Hepatocyte (in vitro differentiated cells): Measurements from ENCODE around the gene CLSTN1.

ENCODE experiments used
- EZH2phosphoT487 ChIP-seq: fragments of 200-600 bp; sonication (generic); IDR thresholded peaks from one replicate; pipeline ENCODE4 v1.6.1; 2018; ENCODE audit warnings: antibody characterized with exemption, mild to moderate bottlenecking, low read depth, moderate library complexity; ENCODE audit not compliant: unreplicated experiment, severe bottlenecking
- TF ChIP-seq, protein P1 (sequence below): fragments of 200-600 bp; sonication (generic); IDR thresholded peaks from 2 replicates; pipeline ENCODE4 v1.5.1; 2016; ENCODE audit warnings: antibody characterized with exemption, mild to moderate bottlenecking; ENCODE audit not compliant: poor library complexity

DNA sequence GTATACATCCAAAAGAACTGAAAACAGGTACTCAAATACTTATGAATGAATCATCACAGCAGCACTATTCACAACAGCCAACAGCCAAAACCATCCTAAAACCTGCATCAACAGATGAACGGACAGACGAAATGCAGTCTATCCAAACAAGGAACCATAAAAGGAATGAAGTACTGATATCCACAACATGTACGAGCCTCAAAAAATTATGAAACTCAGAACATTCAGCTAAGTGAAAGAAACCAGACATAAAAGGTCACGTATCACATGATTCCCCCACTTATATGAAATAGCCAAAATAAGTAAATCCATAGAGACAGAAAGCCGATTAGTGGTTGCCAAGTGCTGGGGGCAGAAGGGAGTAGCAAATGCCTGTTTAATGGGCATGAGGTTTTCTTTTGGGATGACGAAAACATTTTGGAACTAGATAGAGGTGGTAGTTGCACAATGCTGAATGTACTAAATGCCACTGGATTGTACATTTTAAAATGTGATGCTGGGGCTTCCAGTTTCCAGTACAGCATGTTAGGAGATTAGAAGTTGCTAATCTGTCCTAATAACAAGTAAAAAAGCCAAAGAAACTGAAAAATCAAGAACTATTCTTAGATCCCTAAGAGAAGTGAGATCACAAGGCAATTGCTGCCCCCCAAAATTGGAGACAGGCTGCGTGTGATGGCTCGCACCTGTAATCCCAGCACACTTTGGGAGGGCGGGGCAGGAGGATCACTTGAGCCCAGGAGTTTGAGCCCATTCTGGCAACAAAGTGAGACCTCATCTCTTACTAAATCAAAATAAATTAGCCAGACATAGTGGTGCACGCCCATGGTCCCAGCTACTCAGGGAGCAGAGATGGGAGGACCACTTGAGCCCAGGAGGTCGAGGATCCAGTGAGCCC lies 25.3 kb downstream of the CLSTN1 start:
- TF ChIP-seq, protein P1, sequence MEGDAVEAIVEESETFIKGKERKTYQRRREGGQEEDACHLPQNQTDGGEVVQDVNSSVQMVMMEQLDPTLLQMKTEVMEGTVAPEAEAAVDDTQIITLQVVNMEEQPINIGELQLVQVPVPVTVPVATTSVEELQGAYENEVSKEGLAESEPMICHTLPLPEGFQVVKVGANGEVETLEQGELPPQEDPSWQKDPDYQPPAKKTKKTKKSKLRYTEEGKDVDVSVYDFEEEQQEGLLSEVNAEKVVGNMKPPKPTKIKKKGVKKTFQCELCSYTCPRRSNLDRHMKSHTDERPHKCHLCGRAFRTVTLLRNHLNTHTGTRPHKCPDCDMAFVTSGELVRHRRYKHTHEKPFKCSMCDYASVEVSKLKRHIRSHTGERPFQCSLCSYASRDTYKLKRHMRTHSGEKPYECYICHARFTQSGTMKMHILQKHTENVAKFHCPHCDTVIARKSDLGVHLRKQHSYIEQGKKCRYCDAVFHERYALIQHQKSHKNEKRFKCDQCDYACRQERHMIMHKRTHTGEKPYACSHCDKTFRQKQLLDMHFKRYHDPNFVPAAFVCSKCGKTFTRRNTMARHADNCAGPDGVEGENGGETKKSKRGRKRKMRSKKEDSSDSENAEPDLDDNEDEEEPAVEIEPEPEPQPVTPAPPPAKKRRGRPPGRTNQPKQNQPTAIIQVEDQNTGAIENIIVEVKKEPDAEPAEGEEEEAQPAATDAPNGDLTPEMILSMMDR = no peak
- TF ChIP-seq EZH2phosphoT487 = no peak
